Suprapubic skin (tissue), 4 donors: Measurements from ENCODE around the gene CCDC38.
"Not testable (repeated sequence)": the region's sequence is repeated elsewhere in the genome, so short reads cannot be mapped to it uniquely, and the experiment has no call there.

Experiments used
- POLR2A ChIP-seq, 2 donors: fragments of 450-650 bp; IDR thresholded peaks; one replicate each; pipeline ENCODE4 v1.6.1; 2017; ENCODE audit warnings: antibody characterized with exemption in 2 of 2, mild to moderate bottlenecking in 2 of 2, moderate library complexity in 2 of 2
- POLR2AphosphoS5 ChIP-seq, 3 donors: sonication (generic); formaldehyde crosslinking; IDR thresholded peaks; one replicate each; pipeline ENCODE4 v1.6.1; 2017; ENCODE audit warnings: antibody characterized with exemption in 3 of 3
- TF ChIP-seq, protein P1 (sequence below), 2 donors: fragments of 200-600 bp in 1 of 2; fragments of 450-650 bp in 1 of 2; sonication (generic) in 1 of 2; IDR thresholded peaks; one replicate each; pipeline ENCODE4 v1.5.1; 2016 to 2019; ENCODE audit warnings: antibody characterized with exemption in 2 of 2, mild to moderate bottlenecking in 1 of 2, moderate library complexity in 1 of 2

- TF ChIP-seq POLR2A, POLR2AphosphoS5 (IDR thresholded peaks at IDR 0.05): not testable (repeated sequence)
- TF ChIP-seq, protein P1, sequence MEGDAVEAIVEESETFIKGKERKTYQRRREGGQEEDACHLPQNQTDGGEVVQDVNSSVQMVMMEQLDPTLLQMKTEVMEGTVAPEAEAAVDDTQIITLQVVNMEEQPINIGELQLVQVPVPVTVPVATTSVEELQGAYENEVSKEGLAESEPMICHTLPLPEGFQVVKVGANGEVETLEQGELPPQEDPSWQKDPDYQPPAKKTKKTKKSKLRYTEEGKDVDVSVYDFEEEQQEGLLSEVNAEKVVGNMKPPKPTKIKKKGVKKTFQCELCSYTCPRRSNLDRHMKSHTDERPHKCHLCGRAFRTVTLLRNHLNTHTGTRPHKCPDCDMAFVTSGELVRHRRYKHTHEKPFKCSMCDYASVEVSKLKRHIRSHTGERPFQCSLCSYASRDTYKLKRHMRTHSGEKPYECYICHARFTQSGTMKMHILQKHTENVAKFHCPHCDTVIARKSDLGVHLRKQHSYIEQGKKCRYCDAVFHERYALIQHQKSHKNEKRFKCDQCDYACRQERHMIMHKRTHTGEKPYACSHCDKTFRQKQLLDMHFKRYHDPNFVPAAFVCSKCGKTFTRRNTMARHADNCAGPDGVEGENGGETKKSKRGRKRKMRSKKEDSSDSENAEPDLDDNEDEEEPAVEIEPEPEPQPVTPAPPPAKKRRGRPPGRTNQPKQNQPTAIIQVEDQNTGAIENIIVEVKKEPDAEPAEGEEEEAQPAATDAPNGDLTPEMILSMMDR (IDR thresholded peaks at IDR 0.05), result not testable (repeated sequence)
These were observed 26.7 kb upstream of the CCDC38 start for GRCh38 chr12:95969116-95969515.
